Gastroesophageal sphincter (tissue), 3 donors: ENCODE data around the gene PRMT9.
A peak's percentile ranks its signal among the peaks of the same experiment; 100 is the strongest.

Experiments used
- POLR2A ChIP-seq, 2 donors: fragments of 450-650 bp; IDR thresholded peaks; one replicate each; pipeline ENCODE4 v1.6.1; 2017; ENCODE audit warnings: antibody characterized with exemption in 2 of 2, mild to moderate bottlenecking in 2 of 2, moderate library complexity in 1 of 2
- POLR2AphosphoS5 ChIP-seq: sonication (generic); formaldehyde crosslinking; IDR thresholded peaks from one replicate; pipeline ENCODE4 v1.6.1; 2017; ENCODE audit warnings: antibody characterized with exemption
- TF ChIP-seq, protein P1 (sequence below), 4 experiments: fragments of 200-600 bp in 2 of 4; fragments of 450-650 bp in 2 of 4; sonication (generic) in 1 of 4; IDR thresholded peaks; one replicate each; pipeline ENCODE4 v1.5.1; 2017 to 2019; ENCODE audit warnings: antibody characterized with exemption in 4 of 4, mild to moderate bottlenecking in 2 of 4, moderate library complexity in 2 of 4

DNA sequence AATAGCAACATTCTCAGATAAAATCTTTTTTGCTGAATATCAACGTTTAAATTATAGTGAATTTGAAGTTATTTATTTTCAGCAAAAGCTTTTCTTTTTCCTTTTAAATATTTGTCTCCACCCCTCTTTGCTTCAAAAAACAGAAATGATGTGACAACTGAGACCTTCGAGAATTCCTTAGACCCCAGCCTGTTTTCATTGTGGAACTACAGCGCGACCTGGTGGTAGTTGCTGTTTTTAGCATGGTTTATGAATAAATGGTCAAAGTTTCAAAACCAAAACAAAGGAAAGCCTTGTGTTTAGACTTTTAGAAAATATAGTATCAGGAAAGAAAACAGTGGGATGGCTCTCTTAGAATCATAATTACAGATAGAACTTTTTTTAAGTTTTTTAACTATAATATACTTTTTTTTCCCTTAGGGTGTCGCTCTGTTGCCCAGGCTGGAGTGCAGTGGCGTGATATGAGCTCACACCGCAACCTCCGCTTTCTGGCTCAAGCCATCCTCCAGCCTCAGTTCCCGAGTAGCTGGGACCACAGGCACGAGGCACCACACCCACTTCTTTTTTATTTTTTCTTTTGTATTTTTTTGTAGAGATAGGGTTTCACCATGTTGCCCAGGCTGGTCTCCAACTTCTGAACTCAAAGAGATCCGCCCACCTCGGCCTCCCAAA is 93.6 kb downstream of the PRMT9 start:
- TF ChIP-seq, protein P1, sequence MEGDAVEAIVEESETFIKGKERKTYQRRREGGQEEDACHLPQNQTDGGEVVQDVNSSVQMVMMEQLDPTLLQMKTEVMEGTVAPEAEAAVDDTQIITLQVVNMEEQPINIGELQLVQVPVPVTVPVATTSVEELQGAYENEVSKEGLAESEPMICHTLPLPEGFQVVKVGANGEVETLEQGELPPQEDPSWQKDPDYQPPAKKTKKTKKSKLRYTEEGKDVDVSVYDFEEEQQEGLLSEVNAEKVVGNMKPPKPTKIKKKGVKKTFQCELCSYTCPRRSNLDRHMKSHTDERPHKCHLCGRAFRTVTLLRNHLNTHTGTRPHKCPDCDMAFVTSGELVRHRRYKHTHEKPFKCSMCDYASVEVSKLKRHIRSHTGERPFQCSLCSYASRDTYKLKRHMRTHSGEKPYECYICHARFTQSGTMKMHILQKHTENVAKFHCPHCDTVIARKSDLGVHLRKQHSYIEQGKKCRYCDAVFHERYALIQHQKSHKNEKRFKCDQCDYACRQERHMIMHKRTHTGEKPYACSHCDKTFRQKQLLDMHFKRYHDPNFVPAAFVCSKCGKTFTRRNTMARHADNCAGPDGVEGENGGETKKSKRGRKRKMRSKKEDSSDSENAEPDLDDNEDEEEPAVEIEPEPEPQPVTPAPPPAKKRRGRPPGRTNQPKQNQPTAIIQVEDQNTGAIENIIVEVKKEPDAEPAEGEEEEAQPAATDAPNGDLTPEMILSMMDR (IDR thresholded peaks at IDR 0.05) = peak; percentile 46 to 79 (median 71)
- TF ChIP-seq POLR2AphosphoS5 (no peak), POLR2A (IDR thresholded peaks at IDR 0.05) (no peak)
